HepG2 (cell line): Measurements from ENCODE around the gene BABAM1. TPM values are rescaled to one million over a fixed set of nuclear protein-coding genes. Genes with fewer than 3 reads are reported as not detected.
A peak's percentile ranks its signal among the peaks of the same experiment; 100 is the strongest.

ENCODE experiments used
- KDM4B ChIP-seq: sonication (generic); formaldehyde crosslinking; IDR thresholded peaks from 2 replicates; pipeline ENCODE4 v1.4.0; 2020; ENCODE audit warnings: missing genetic modification reagents
- KLF13 ChIP-seq: sonication (generic); formaldehyde crosslinking; IDR thresholded peaks from 2 replicates; pipeline ENCODE4 v1.4.0; 2020; ENCODE audit warnings: mild to moderate bottlenecking, missing genetic modification reagents
- MTA1 ChIP-seq: sonication (generic); formaldehyde crosslinking; IDR thresholded peaks from 2 replicates; pipeline ENCODE4 v1.4.0; 2020; ENCODE audit warnings: missing genetic modification reagents, mild to moderate bottlenecking, borderline replicate concordance
- MYPOP ChIP-seq: sonication (generic); formaldehyde crosslinking; IDR thresholded peaks from 2 replicates; pipeline ENCODE4 v1.8.1; 2023; ENCODE audit warnings: mild to moderate bottlenecking, moderate library complexity, missing genetic modification reagents
- NCOA2 ChIP-seq: sonication (generic); formaldehyde crosslinking; IDR thresholded peaks from 2 replicates; pipeline ENCODE4 v1.8.0; 2022; ENCODE audit warnings: inconsistent platforms
- RCOR2 ChIP-seq: IDR thresholded peaks from 2 replicates; pipeline ENCODE4 v1.6.1; 2016; ENCODE audit warnings: missing biosample characterization, missing genetic modification reagents
- SIX1 ChIP-seq: sonication (generic); formaldehyde crosslinking; IDR thresholded peaks from 2 replicates; pipeline ENCODE4 v1.4.0; 2020; ENCODE audit warnings: missing genetic modification reagents, borderline replicate concordance
- SP1 ChIP-seq, 2 experiments: fragments of 450-650 bp in 1 of 2; sonication (generic) in 1 of 2; formaldehyde crosslinking in 1 of 2; IDR thresholded peaks; 2 replicates each; pipeline versions ENCODE4 v1.4.0 to v1.6.1; 2016 to 2020; ENCODE audit warnings: missing genetic modification reagents in 1 of 2
- ZBTB2 ChIP-seq: sonication (generic); formaldehyde crosslinking; IDR thresholded peaks from 2 replicates; pipeline ENCODE4 v1.8.0; 2022; ENCODE audit warnings: low read depth, missing genetic modification reagents
- ZBTB46 ChIP-seq: sonication (generic); formaldehyde crosslinking; IDR thresholded peaks from 2 replicates; pipeline ENCODE4 v1.4.0; 2020; ENCODE audit warnings: mild to moderate bottlenecking, missing genetic modification reagents, borderline replicate concordance
- ZNF432 ChIP-seq: sonication (generic); formaldehyde crosslinking; IDR thresholded peaks from 2 replicates; pipeline ENCODE4 v1.5.0; 2020; ENCODE audit warnings: missing genetic modification reagents, mild to moderate bottlenecking, borderline replicate concordance
- ZNF460 ChIP-seq: sonication (generic); formaldehyde crosslinking; IDR thresholded peaks from 2 replicates; pipeline ENCODE4 v1.5.1; 2020; ENCODE audit warnings: missing genetic modification reagents, mild to moderate bottlenecking, borderline replicate concordance
- ZNF563 ChIP-seq: sonication (generic); formaldehyde crosslinking; IDR thresholded peaks from 2 replicates; pipeline ENCODE4 v1.8.0; 2022; ENCODE audit warnings: mild to moderate bottlenecking, moderate library complexity, missing genetic modification reagents
- ZNF572 ChIP-seq: sonication (generic); formaldehyde crosslinking; IDR thresholded peaks from 2 replicates; pipeline ENCODE4 v1.5.1; 2020; ENCODE audit warnings: mild to moderate bottlenecking, missing genetic modification reagents
- ZNF720 ChIP-seq: sonication (generic); formaldehyde crosslinking; IDR thresholded peaks from 2 replicates; pipeline ENCODE4 v1.4.0; 2020; ENCODE audit warnings: missing genetic modification reagents
- ZNF792 ChIP-seq: IDR thresholded peaks from 2 replicates; pipeline ENCODE4 v1.6.1; 2016
- ZNF83 ChIP-seq: sonication (generic); formaldehyde crosslinking; IDR thresholded peaks from 2 replicates; pipeline ENCODE4 v1.4.0; 2020; ENCODE audit warnings: missing genetic modification reagents, mild to moderate bottlenecking, borderline replicate concordance
- ZNF839 ChIP-seq: sonication (generic); formaldehyde crosslinking; IDR thresholded peaks from 2 replicates; pipeline ENCODE4 v1.4.0; 2020; ENCODE audit warnings: missing genetic modification reagents, mild to moderate bottlenecking, borderline replicate concordance
- polyA plus RNA-seq, 8 experiments: library from polyadenylated mRNA; depleted of rRNA in 3 of 8; stranded (reverse) in 7 of 8; unstranded in 1 of 8; fragments of >200 nt; fragmentation: Illumina TruSeq in 4 of 8; extraction: Trizol in 4 of 8; gene quantifications; 2 replicates each; pipeline versions ENCODE4 v1.2.1 to v1.2.3, GENCODE V29; 2011 to 2016; ENCODE audit warnings: low read depth in 4 of 8, missing spikeins in 1 of 8, mixed read lengths in 1 of 8; ENCODE audit not compliant: insufficient read depth in 1 of 8
- total RNA-seq, 5 experiments: library from RNA; depleted of rRNA; stranded (reverse); fragments of >200 nt; fragmentation: Illumina TruSeq; extraction: Trizol; gene quantifications; 2 replicates each; pipeline ENCODE4 v1.2.3, GENCODE V29; 2016; ENCODE audit warnings: low read depth in 1 of 5
- TF ChIP-seq, protein P1 (sequence below): sonication (generic); formaldehyde crosslinking; IDR thresholded peaks from 2 replicates; pipeline ENCODE4 v1.4.0; 2020; ENCODE audit warnings: mild to moderate bottlenecking, missing genetic modification reagents
- TF ChIP-seq, protein P2 (sequence below): sonication (generic); formaldehyde crosslinking; IDR thresholded peaks from 2 replicates; pipeline ENCODE4 v1.5.1; 2020; ENCODE audit warnings: missing genetic modification reagents, mild to moderate bottlenecking, borderline replicate concordance

The BABAM1 gene
- total and polyA plus RNA-seq, 2 of the 13 experiments (the other 11 are each of a cell fraction or from before 2014, with no cell fraction given), result 70.0 to 82.0 TPM

DNA sequence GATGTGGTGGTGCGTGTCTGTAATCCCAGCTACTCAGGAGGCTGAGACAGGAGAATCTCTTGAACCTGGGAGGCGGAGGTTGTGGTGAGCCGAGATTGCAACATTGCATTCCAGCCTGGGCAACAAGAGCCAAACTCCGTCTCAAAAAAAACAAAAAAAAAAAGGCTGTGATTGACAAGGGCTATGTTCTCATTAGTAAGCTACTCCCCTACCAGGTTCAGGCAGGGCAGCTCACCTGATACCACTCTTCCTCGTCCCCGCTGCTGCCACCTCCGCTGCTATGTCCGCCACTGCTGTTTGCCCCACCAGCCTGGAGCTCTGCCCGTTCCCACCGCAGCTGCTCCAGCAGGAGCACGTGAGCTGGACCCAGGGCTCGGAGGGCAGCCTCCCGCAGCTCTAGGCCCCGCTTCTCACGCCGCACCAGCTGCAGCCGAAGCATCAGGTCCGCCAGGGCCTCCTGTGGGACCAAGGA is 12.1 kb upstream of the BABAM1 start (continued):
- TF ChIP-seq ZNF460, result peak; percentile 80; the same call in 1 of the 2 replicates
- TF ChIP-seq ZBTB2 (CRISPR knock-in tag), result no peak
- TF ChIP-seq KLF13 (CRISPR knock-in tag), result no peak
- TF ChIP-seq, protein P1, sequence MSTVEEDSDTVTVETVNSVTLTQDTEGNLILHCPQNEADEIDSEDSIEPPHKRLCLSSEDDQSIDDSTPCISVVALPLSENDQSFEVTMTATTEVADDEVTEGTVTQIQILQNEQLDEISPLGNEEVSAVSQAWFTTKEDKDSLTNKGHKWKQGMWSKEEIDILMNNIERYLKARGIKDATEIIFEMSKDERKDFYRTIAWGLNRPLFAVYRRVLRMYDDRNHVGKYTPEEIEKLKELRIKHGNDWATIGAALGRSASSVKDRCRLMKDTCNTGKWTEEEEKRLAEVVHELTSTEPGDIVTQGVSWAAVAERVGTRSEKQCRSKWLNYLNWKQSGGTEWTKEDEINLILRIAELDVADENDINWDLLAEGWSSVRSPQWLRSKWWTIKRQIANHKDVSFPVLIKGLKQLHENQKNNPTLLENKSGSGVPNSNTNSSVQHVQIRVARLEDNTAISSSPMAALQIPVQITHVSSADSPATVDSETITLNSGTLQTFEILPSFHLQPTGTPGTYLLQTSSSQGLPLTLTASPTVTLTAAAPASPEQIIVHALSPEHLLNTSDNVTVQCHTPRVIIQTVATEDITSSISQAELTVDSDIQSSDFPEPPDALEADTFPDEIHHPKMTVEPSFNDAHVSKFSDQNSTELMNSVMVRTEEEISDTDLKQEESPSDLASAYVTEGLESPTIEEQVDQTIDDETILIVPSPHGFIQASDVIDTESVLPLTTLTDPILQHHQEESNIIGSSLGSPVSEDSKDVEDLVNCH (CRISPR knock-in tag), result no peak
- TF ChIP-seq ZNF839 (CRISPR knock-in tag), result no peak
- TF ChIP-seq RCOR2 (CRISPR knock-in tag), result peak; percentile 44; the same call in 1 of the 2 replicates
- peak; percentile 51; the same call in 1 of the 2 replicates for TF ChIP-seq NCOA2
- TF ChIP-seq, protein P2, sequence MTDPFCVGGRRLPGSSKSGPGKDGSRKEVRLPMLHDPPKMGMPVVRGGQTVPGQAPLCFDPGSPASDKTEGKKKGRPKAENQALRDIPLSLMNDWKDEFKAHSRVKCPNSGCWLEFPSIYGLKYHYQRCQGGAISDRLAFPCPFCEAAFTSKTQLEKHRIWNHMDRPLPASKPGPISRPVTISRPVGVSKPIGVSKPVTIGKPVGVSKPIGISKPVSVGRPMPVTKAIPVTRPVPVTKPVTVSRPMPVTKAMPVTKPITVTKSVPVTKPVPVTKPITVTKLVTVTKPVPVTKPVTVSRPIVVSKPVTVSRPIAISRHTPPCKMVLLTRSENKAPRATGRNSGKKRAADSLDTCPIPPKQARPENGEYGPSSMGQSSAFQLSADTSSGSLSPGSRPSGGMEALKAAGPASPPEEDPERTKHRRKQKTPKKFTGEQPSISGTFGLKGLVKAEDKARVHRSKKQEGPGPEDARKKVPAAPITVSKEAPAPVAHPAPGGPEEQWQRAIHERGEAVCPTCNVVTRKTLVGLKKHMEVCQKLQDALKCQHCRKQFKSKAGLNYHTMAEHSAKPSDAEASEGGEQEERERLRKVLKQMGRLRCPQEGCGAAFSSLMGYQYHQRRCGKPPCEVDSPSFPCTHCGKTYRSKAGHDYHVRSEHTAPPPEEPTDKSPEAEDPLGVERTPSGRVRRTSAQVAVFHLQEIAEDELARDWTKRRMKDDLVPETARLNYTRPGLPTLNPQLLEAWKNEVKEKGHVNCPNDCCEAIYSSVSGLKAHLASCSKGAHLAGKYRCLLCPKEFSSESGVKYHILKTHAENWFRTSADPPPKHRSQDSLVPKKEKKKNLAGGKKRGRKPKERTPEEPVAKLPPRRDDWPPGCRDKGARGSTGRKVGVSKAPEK, result no peak
- TF ChIP-seq SP1 (IDR thresholded peaks at IDR 0.05), result no peak
- TF ChIP-seq SP1 (CRISPR knock-in tag; IDR thresholded peaks at IDR 0.05), result no peak
- TF ChIP-seq MYPOP (CRISPR knock-in tag), result no peak
- no peak for TF ChIP-seq ZNF792
- TF ChIP-seq ZNF83 (CRISPR knock-in tag), result no peak
- no peak for TF ChIP-seq ZNF432 (CRISPR knock-in tag)
- no peak for TF ChIP-seq ZNF572
- no peak for TF ChIP-seq KDM4B (CRISPR knock-in tag)
- no peak for TF ChIP-seq SIX1
- no peak for TF ChIP-seq ZNF720 (CRISPR knock-in tag)
- TF ChIP-seq ZNF563 (CRISPR knock-in tag), result peak; percentile 60; the same call in 1 of the 2 replicates
- peak; percentile 43; the same call in 1 of the 2 replicates for TF ChIP-seq MTA1 (CRISPR knock-in tag)
- no peak for TF ChIP-seq ZBTB46
